K562 (cell line): Measurements from ENCODE around the gene POGLUT2. TPM values are rescaled to one million over a fixed set of nuclear protein-coding genes. Genes with fewer than 3 reads are reported as not detected.

Experiments used
- ATAC-seq: fragments of 200-7000 bp; cut with Tn5 transposase; 3 replicates; pipeline ENCODE4 v1.9.1; 2020; ENCODE audit warnings: moderate library complexity
- BruUV-seq: library from RNA; stranded (reverse); fragments of 400-500 nt; replicated peaks from 2 replicates; lab custom pipeline; 2021; lab: Mats Ljungman, UMichigan
- CTCF ChIA-PET: fragments of 300-600 bp; formaldehyde crosslinking; extraction: SDS; loops from one replicate; lab custom pipeline; 2021; ENCODE audit warnings: low intra/inter-chr PET ratio; lab: Yijun Ruan, JAX
- POLR2A ChIA-PET: fragments of 300-600, 350-650 bp; sonication (Branson Sonifier 250); formaldehyde crosslinking; extraction: SDS; loops from one replicate; lab custom pipeline; 2021; ENCODE audit warnings: antibody characterized with exemption, inconsistent platforms; lab: Yijun Ruan, JAX
- DNase-seq, 4 experiments: peaks; one replicate each; pipeline versions ENCODE4 v3.0.0 to v3.0.0-alpha.2; 2011 to 2018; ENCODE audit warnings: low spot score in 3 of 4, mixed read lengths in 3 of 4; ENCODE audit errors: extremely low read depth in 1 of 4
- FAIRE-seq: peaks from 2 replicates; lab custom pipeline; 2011; peaks lifted over from hg19 to GRCh38; lab: Jason Lieb, UNC
- H2AFZ ChIP-seq: 2 replicates; pipeline ENCODE4 v1.6.0; 2011; ENCODE audit warnings: low read depth, low read length, control low read depth, inconsistent platforms
- H3K27ac ChIP-seq: fragments of 200-600 bp; 3 replicates; pipeline ENCODE4 v1.8.0; 2011; ENCODE audit warnings: low read depth, mild to moderate bottlenecking, control low read depth, inconsistent platforms, low read length, moderate library complexity, mixed read lengths; ENCODE audit errors: extremely low read depth
- H3K27me3 ChIP-seq, 2 experiments: fragments of 300-600 bp in 1 of 2; 2 replicates in 1 of 2; 3 replicates in 1 of 2; pipeline versions ENCODE4 v1.6.0 to v1.8.0; 2011; ENCODE audit warnings: inconsistent platforms in 2 of 2, low read length in 2 of 2, mild to moderate bottlenecking in 1 of 2, mixed read lengths in 1 of 2, moderate library complexity in 1 of 2; ENCODE audit not compliant: control insufficient read depth in 2 of 2, insufficient read depth in 2 of 2
- H3K36me3 ChIP-seq: fragments of 300-600 bp; 3 replicates; pipeline ENCODE4 v1.8.0; 2011; ENCODE audit warnings: mild to moderate bottlenecking, low read length, inconsistent platforms; ENCODE audit not compliant: control insufficient read depth, insufficient read depth
- H3K4me1 ChIP-seq, 2 experiments: fragments of 200-600 bp in 1 of 2; replicated peaks in 1 of 2; 2 replicates in 1 of 2; 3 replicates in 1 of 2; pipeline versions ENCODE4 v1.5.1 to v1.8.0; 2011; ENCODE audit warnings: inconsistent platforms in 2 of 2, low read length in 2 of 2, mild to moderate bottlenecking in 1 of 2, mixed read lengths in 1 of 2, moderate library complexity in 1 of 2; ENCODE audit not compliant: control insufficient read depth in 2 of 2, insufficient read depth in 2 of 2
- H3K4me2 ChIP-seq: 2 replicates; pipeline ENCODE4 v1.6.1; 2011; ENCODE audit warnings: low read length, control low read depth, inconsistent platforms, mixed read lengths; ENCODE audit not compliant: insufficient read depth
- H3K4me3 ChIP-seq: fragments of 200-600 bp; sonication (generic), shearing (Covaris generic); 2 replicates; pipeline ENCODE4 v1.5.1; 2016; ENCODE audit warnings: control low read depth, inconsistent platforms
- H3K79me2 ChIP-seq: fragments of 200-600 bp; 3 replicates; pipeline ENCODE4 v1.8.0; 2011; ENCODE audit warnings: low read length, inconsistent platforms; ENCODE audit not compliant: control insufficient read depth, insufficient read depth
- H3K9ac ChIP-seq, 2 experiments: 2 replicates each; pipeline versions ENCODE4 v1.6.0 to v1.6.1; 2011; ENCODE audit warnings: low read depth in 2 of 2, low read length in 2 of 2, control low read depth in 1 of 2, inconsistent platforms in 1 of 2, mild to moderate bottlenecking in 1 of 2, mixed read lengths in 1 of 2; ENCODE audit not compliant: insufficient read depth in 1 of 2
- H3K9me1 ChIP-seq: one replicate; pipeline ENCODE4 v1.6.0; 2011; ENCODE audit warnings: inconsistent platforms, mild to moderate bottlenecking, low read length, moderate library complexity; ENCODE audit not compliant: control insufficient read depth, insufficient read depth
- H3K9me3 ChIP-seq: replicated peaks from 2 replicates; pipeline ENCODE4 v1.5.1; 2011; ENCODE audit warnings: low read depth, low read length, inconsistent platforms; ENCODE audit not compliant: control insufficient read depth, insufficient read depth
- H4K20me1 ChIP-seq: replicated peaks from 2 replicates; pipeline ENCODE4 v1.6.1; 2011; ENCODE audit warnings: low read length, inconsistent platforms, mixed read lengths; ENCODE audit not compliant: control insufficient read depth, insufficient read depth
- NFRKB ChIP-seq: fragments of 450-650 bp; IDR thresholded peaks from 2 replicates; pipeline ENCODE4 v1.6.1; 2016; ENCODE audit warnings: low read depth
- NR2C1 ChIP-seq, 2 experiments: fragments of 450-650 bp; IDR thresholded peaks; 2 replicates each; pipeline ENCODE4 v1.6.1; 2017; ENCODE audit warnings: mild to moderate bottlenecking in 2 of 2, antibody characterized with exemption in 1 of 2, inconsistent platforms in 1 of 2, missing compliant biosample characterization in 1 of 2, missing genetic modification characterization in 1 of 2
- PHTF2 ChIP-seq: fragments of 250-450 bp; sonication (Bioruptor Pico); IDR thresholded peaks from 2 replicates; pipeline ENCODE4 v1.5.0; 2021; ENCODE audit warnings: mild to moderate bottlenecking
- POLR2B ChIP-seq: fragments of 450-650 bp; IDR thresholded peaks from 2 replicates; pipeline ENCODE4 v1.6.1; 2018; ENCODE audit warnings: low read depth; ENCODE audit not compliant: partially characterized antibody
- RUNX1 ChIP-seq: sonication (generic); IDR thresholded peaks from 2 replicates; pipeline ENCODE4 v1.6.1; 2016; ENCODE audit warnings: antibody characterized with exemption, low read depth
- TAF9B ChIP-seq: fragments of 450-650 bp; IDR thresholded peaks from 2 replicates; pipeline ENCODE4 v1.6.1; 2018; ENCODE audit warnings: mild to moderate bottlenecking; ENCODE audit not compliant: partially characterized antibody
- TRIM28 ChIP-seq: fragments of 450-650 bp; IDR thresholded peaks from 2 replicates; pipeline ENCODE4 v1.6.1; 2017
- ZNF583 ChIP-seq: fragments of 250-450 bp; sonication (Bioruptor Pico); IDR thresholded peaks from 2 replicates; pipeline ENCODE4 v1.4.0; 2020
- WGBS: fragments of 100-300 bp; shearing (Covaris generic); methylation state at CpG from one replicate; pipeline ENCODE4 v1.1.6; 2016; ENCODE audit warnings: low coverage, mixed read lengths; ENCODE audit not compliant: insufficient coverage; ENCODE audit errors: missing lambda C conversion rate; 5-methylcytosine and 5-hydroxymethylcytosine counted together
- in situ Hi-C: fragments of 300-500 bp; cut with MboI; formaldehyde crosslinking; loops from 4 replicates; pipeline ENCODE4 v1.15.0; 2018; ENCODE audit warnings: inconsistent platforms, mixed read lengths
- intact Hi-C: fragments of 100-400 bp; cut with micrococcal nuclease; formaldehyde crosslinking; loops from 2 replicates; pipeline ENCODE4 v1.14.2; 2022
- polyA plus RNA-seq, 8 experiments: library from polyadenylated mRNA; depleted of rRNA in 4 of 8; stranded (reverse) in 5 of 8; unstranded in 3 of 8; fragments of >200 nt; fragmentation: Nextera tagmentation in 2 of 8; fragmentation: Illumina TruSeq in 1 of 8; extraction: Ambion mirVana in 2 of 8; extraction: Trizol in 1 of 8; gene quantifications; 2 replicates each; pipeline versions ENCODE4 v1.2.1 to v1.2.3, GENCODE V29; 2011 to 2014; ENCODE audit warnings: inconsistent platforms in 1 of 8, missing spikeins in 1 of 8
- total RNA-seq, 7 experiments: library from RNA; depleted of rRNA in 6 of 7; stranded (reverse); fragments of >200 nt in 6 of 7; fragmentation: Illumina TruSeq in 2 of 7; extraction: Trizol in 2 of 7; gene quantifications; 2 replicates each; pipeline versions ENCODE4 v1.2.1 to v1.2.3, GENCODE V29; 2011 to 2021; ENCODE audit warnings: low replicate concordance in 1 of 7
- TF ChIP-seq, protein P1 (sequence below): fragments of 250-450 bp; sonication (Bioruptor Pico); IDR thresholded peaks from 2 replicates; pipeline ENCODE4 v1.8.0; 2022; ENCODE audit warnings: moderate library complexity, mild to moderate bottlenecking, inconsistent platforms
- TF ChIP-seq, protein P2 (sequence below), 2 experiments: IDR thresholded peaks in 1 of 2; conservative IDR thresholded peaks in 1 of 2; 2 replicates each; pipeline ENCODE4 v1.6.1; 2016; ENCODE audit warnings: low read depth in 2 of 2, mild to moderate bottlenecking in 1 of 2, missing compliant biosample characterization in 1 of 2, missing genetic modification characterization in 1 of 2, moderate library complexity in 1 of 2
- TF ChIP-seq, protein P3 (sequence below): sonication (generic); formaldehyde crosslinking; IDR thresholded peaks from 2 replicates; pipeline ENCODE4 v1.4.0; 2020; ENCODE audit warnings: mild to moderate bottlenecking, missing genetic modification reagents

Gene POGLUT2
- total and polyA plus RNA-seq, 9 of the 15 experiments (the other 6 are each of a cell fraction or from before 2014, with no cell fraction given), result 3.8 to 11.8 (median 10.8) TPM

DNA sequence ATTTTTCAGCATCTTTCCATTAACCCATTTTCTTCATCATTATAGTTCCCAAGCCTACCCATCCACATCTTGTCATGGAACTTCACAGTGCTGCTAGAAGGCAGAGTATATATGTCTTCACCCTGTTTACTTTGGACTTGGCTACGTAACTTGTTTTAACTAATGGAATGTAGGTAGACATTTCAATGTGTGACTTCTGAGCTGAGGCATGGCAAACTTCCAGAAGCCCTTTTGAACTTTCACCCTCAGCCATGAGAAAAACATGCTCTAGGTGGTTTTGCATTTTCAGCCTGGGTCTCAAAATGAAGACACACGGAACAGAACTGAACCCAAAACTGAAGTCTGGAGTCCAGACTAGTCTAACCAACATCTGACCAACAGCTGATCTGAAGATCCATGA lies 28.3 kb downstream of the POGLUT2 start:
- Histone ChIP-seq H3K9me1 (no peaks in the 10 kb centered on the region), H4K20me1 (no peaks in the 10 kb centered on the region), H2AFZ (no peak overlapping the region), H3K9me3 (no peaks in the 10 kb centered on the region), H3K36me3 (peaks cover 34% of the 10 kb centered on the region; the same call in 1 of the 3 replicates), H3K79me2 (peaks cover 24% of the 10 kb centered on the region), H3K4me2 (no peak overlapping the region), H3K4me1 (peaks cover 11 to 26% of the 10 kb centered on the region in 2 experiments; a peak in 4 of 5 replicates), H3K9ac (no peak overlapping the region), H3K4me3 (no peak overlapping the region), H3K27me3 (no peaks in the 10 kb centered on the region), H3K27ac (no peak overlapping the region)
- no peak for ATAC-seq
- ChIA-PET CTCF (no interaction called here), POLR2A (interaction anchor here (2.0 kb wide), 1 partner anchor 12 kb away, joined by 8 read pairs; a partner anchor contains a TSS)
- intact Hi-C loops, result loop anchor here (10.0 kb wide), 1 partner anchor 106 kb away; no protein-coding TSS in a partner anchor
- BruUV-seq, result no TSS peak
- 76% methylated on average over 2 of the region's 2 CpGs for whole genome bisulfite sequencing
- no peak for DNase-seq
- in situ Hi-C loops, result no loop called here
- FAIRE-seq, result peak; percentile 15
- TF ChIP-seq, protein P1, sequence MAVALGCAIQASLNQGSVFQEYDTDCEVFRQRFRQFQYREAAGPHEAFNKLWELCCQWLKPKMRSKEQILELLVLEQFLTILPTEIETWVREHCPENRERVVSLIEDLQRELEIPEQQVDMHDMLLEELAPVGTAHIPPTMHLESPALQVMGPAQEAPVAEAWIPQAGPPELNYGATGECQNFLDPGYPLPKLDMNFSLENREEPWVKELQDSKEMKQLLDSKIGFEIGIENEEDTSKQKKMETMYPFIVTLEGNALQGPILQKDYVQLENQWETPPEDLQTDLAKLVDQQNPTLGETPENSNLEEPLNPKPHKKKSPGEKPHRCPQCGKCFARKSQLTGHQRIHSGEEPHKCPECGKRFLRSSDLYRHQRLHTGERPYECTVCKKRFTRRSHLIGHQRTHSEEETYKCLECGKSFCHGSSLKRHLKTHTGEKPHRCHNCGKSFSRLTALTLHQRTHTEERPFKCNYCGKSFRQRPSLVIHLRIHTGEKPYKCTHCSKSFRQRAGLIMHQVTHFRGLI (CRISPR knock-in tag), result no peak
- TF ChIP-seq PHTF2 (no peak), TAF9B (no peak), POLR2B (no peak), TRIM28 (no peak), ZNF583 (CRISPR knock-in tag) (no peak), RUNX1 (no peak), NFRKB (no peak), NR2C1 (IDR thresholded peaks at IDR 0.05) (no peak), NR2C1 (tag; IDR thresholded peaks at IDR 0.05) (no peak)
- TF ChIP-seq, protein P2, sequence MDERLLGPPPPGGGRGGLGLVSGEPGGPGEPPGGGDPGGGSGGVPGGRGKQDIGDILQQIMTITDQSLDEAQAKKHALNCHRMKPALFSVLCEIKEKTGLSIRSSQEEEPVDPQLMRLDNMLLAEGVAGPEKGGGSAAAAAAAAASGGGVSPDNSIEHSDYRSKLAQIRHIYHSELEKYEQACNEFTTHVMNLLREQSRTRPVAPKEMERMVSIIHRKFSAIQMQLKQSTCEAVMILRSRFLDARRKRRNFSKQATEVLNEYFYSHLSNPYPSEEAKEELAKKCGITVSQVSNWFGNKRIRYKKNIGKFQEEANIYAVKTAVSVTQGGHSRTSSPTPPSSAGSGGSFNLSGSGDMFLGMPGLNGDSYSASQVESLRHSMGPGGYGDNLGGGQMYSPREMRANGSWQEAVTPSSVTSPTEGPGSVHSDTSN (CRISPR knock-in tag; IDR thresholded peaks at IDR 0.05; ENCODE audit: low read depth), result no peak
- TF ChIP-seq, protein P2 (tag; conservative IDR thresholded peaks at IDR 0.05; ENCODE audit: low read depth), result no peak
- TF ChIP-seq, protein P3, sequence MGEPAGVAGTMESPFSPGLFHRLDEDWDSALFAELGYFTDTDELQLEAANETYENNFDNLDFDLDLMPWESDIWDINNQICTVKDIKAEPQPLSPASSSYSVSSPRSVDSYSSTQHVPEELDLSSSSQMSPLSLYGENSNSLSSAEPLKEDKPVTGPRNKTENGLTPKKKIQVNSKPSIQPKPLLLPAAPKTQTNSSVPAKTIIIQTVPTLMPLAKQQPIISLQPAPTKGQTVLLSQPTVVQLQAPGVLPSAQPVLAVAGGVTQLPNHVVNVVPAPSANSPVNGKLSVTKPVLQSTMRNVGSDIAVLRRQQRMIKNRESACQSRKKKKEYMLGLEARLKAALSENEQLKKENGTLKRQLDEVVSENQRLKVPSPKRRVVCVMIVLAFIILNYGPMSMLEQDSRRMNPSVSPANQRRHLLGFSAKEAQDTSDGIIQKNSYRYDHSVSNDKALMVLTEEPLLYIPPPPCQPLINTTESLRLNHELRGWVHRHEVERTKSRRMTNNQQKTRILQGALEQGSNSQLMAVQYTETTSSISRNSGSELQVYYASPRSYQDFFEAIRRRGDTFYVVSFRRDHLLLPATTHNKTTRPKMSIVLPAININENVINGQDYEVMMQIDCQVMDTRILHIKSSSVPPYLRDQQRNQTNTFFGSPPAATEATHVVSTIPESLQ (CRISPR knock-in tag), result no peak
